HG03521 (cell line): ENCODE measurements around the gene GGACT.
"Not testable (repeated sequence)": the region's sequence is repeated elsewhere in the genome, so short reads cannot be mapped to it uniquely, and the experiment has no call there.

Source experiments
- ATAC-seq: cut with Tn5 transposase; IDR thresholded peaks from one replicate; pipeline ENCODE4 v1.9.1; 2021; ENCODE audit warnings: mild to moderate bottlenecking, moderate library complexity; ENCODE audit not compliant: unreplicated experiment

The GGACT gene

DNA sequence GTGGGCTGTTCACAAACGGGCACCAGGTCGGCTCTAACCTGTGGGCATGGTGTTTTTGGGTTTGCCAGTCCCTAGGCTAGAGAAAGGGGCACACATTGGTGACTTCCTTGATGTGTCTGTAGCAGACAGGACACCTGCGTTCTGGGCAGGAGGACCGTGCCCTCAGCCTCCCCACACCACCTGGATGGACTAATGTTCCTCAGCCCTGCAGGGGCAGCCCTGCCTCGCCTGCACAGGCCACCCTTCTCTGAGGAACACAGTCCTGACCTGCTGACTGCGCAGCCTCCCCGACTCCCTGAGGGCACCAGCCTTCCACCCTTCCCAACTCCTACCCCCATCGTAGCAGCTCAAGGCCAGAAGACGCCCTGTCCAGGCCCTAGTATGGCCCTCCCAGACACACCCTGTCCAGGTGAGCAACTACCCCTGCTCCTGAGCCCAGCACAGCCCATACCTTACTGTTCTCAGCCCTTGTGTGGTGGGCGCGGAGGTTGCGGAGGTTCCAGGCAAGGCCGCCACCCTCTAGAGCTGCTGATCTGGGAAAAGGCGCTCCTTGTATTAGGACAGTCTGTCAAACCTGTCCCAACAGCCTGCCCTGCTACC is 55.7 kb downstream of the GGACT start:
- no peak for ATAC-seq

DNA sequence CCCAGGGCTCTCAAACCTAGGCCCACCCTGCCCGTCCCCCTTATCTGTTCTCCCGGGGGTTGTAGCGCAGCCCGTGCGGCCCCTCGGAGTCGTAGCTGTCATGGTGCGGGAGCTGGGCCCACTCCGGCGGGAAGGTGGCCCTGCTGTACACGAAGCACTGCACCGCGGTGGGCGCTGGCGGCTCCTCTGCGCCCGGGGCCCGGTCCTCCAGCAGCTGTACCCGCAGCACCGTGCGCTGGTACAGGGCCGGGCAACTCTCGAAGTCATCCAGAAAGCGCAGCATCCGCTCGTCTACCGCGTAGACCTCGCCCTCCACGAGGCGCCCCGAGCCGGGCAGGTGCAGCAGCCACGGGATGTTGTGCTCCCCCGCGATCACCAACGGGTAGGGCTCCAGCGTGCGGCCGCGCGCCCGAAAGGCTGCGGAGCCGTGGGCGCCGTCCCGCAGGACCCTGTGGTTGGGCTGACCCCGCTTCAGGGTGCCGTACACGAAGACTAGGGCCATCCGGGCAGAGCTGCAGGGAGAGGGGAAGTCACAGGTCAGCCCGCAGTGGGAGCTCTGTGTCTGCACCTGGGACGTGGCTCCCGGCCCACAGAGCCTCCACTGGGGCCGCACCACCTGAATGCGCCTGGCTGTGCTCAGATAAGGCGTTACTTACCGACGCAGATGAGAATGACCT is 56.4 kb downstream of the GGACT start:
- no peak for ATAC-seq

DNA sequence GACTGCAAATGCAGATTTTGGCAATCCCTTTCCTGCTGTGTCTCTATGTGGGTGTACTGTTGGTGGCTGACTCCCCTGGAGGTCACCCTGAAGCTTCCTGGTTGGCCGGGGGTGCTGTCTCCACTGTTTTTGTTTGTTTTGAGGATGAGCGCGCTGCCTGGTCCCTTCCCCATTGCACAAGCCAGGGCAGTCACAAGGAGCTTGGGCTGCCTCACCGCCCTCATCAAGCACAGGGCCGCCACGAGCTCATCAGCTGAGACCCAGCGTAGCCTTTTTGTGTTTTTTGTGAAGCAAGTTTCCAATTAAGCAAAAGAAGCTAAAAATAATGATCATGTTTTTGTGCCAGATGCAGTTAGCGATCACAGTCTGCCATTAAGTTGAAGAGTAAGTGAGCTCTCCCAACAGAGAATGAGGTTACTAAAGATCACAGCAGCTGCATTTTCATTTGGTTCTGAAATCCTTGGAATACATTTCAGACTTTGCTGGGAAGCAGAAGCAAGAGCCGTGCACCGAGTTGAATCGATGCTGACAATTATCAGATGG is 57.8 kb downstream of the GGACT start:
- no peak for ATAC-seq

DNA sequence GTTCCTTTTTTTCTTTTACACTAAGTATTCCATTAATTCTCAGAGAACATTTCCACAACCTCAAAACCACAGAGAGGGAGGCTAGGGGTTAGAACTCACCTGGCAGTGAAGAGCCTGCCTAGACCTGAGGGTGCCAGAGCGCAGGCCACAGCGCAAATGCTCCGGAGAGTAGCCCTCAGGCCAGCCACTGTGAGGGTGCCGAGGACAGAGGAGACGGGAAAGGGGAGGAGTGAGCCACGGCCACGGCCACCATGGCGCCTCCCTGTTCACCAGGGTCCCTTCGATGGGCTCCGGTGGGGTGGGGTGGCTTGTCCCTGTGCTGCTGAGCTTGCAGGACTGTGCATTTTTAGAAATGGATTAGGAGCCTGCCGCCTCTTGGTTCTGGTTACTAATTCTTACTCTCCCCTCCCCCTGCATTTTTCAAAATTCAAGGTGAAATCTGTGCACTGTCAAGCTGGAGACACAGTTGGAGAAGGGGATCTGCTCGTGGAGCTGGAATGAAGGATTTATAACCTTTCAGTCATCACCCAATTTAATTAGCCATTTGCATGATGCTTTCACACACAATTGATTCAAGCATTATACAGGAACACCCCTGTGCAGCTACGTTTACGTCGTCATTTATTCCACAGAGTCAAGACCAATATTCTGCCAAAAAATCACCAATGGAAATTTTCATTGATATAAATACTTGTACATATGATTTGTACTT is 58.8 kb downstream of the GGACT start:
- no peak for ATAC-seq

DNA sequence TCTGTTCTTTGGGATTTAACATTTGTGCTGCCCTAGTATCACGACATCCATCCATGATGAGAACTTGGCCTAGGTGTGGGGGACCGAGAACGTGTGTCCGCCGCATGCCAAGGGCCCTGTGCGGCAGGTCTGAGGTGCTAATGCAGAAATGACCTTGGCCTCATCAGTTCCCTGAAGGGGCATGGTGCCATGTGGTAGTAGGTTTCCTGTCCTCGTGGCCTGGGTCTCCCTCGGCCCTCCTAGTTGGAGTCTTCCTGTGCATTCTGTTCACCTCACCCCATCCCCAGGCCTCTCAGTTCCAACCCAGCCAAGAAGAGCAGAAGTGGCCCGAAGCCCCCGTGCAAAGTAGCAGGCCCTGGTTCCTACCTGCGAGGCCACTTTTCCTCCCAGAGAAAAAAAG is 59.8 kb downstream of the GGACT start:
- no peak for ATAC-seq

DNA sequence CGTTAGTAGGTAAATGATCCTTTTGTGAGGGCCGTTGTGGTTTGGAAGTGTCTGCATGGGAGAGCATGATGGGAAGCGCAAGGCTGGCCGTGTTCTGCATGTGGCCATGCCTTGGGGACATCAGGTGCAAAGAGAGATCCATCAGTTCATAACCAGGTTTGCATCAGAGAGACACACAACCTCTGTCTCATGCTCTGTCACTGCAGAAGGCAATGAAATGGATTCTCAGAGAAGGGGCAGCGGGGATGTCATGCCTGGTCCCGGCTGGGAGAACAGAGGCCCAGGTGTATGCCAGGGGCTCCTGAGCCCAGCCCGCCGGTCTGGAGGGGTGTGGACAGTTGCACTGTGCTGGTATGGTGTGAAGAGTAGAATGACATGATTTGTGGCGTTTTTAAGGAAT is 60.2 kb downstream of the GGACT start:
- ATAC-seq: no peak

DNA sequence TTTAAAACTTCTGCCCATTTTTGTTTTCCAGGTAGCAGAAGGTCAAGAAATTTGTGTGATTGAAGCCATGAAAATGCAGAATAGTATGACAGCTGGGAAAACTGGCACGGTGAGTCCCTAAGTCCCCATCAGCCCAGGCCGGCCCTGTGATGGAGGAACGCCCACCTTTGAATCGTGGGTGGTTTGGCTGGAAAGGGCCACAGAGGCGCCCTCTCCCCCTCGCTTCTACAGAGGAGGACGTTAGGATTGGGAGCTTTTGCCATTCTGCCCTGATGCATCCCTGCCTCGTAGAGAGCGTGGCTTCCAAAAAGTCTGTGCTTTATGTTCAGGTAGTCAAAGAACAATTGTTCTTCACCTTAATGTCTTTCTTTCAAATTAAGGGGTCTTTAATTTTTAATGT is 60.9 kb downstream of the GGACT start:
- no peak for ATAC-seq

DNA sequence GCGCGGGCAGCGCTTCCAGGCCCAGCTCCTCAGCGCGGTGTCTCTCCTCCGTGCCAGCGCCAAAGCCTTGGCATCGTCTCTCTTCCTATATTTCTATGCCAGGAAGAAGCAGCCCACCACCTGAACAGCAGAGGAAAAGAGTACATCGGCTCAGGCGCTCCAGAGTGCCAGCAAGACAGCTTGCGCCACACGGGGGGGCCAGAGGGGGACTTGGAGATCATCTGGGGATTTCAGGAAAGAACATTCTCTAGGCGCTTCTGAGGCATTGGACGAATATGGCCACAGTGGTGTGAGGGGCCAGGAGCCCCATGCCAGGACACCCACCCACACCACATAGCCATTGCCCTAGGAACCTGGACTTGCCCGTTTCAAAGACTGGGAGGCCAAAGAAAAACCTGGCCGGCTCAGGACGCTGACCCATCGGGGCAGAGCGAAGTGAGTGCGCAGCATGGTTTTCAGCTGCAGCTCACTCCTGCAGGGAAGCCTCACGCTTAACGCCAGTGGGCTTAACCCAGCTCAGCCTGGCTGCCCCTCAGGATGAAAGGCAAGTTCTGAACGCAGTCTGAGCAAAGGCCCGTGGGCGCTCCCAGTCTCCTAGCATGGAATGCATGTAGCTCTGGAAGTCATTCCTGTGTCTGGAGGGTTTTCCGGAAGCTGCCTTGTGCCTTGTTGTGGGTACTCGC is 62.1 kb downstream of the GGACT start:
- no peak for ATAC-seq

DNA sequence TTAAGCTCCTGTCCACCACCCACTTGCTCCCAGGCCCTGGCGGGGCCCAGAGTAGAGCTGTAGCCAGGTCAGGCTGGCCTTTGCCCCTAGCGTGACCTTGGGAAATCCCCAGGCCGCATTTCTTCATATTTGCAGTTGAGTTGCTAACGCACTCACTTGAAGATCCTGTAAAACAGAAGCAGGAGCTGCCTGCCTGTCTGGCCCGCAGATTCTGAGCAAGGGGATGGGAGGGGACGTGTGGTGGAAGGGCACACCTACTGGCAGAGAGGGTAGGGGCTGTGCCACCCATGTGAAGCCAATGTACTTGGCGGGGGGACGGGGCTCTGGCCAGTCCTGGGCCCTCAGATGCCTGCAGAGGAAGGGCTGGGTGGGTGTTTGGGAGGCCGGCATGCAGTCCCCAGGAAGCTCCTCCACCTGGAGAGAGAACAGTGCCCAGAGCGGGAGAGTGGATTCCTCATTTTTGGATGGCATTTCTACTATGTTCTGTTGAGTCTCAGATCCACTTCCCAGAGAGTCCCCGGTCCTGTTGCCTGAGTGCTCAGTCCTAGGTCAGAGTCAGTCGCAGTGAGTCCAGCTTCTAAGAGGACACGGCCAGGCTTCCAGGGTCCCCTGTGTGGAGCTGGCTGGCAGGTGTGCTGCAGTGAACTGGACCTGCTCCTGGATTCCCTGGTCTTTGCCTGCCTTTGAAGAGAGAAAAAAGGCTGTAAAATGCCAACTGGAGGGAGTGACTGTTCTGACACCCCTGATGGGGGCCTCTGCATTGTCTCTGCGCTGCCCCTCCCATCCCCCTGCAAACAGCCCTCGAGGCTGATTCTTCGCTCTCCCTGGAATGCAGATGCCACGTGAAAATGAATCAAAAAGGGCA is 62.9 kb downstream of the GGACT start:
- no peak for ATAC-seq

DNA sequence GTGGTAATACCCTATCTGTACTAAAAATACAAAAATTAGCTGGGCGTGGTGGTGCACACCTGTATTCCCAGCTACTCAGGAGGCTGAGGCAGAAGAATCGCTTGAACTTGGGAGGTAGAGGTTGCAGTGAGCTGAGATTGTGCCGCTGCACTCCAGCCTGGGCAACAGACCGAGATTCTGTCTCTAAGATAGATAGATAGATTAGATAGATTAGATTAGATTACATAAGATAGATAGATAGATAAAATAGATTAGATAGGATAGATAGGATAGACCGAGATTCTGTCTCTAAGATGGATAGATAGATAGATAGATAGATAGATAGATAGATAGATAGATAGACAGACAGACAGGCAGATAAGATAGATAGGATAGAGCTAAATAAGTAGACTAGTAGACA is 63.9 kb downstream of the GGACT start:
- not testable (repeated sequence) for ATAC-seq

DNA sequence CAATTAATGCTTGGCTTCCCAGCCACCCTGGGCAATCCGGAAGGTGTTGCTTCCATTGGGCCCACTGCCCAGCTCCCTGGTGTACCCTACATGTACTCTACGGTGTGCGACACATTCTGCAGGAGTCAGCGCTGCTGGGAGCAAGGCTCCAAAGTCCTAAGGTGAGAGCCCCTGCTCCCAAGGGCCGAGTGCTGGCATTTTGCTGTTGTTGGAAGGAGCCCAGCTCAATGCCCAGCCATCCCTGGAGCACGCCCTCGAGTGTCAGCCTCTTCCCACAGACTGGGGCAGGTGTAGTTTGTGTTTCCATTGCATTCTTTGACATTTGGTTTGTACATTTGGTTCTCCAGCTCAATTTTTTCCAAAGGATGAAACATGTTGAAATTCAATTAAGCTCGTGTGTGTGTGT is 64.6 kb downstream of the GGACT start:
- no peak for ATAC-seq

DNA sequence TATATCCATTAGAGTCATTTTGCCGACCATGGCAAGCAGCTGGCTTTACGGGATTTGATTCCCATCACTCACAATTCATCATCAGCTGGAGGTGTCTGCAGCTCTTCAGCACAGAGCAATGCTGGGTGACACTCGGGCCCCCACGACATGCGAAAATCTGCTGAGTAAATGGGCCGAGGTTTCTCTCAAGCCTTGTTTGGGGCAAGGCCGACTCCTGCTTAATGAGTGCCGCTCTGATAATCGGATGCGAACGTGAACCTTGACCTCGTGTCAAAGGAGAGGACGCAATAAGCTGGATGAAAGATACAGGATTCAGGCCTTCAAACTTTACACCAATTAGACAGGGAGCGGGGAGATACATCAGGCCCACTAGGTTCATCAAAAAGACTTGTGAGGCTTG is 65.2 kb downstream of the GGACT start:
- ATAC-seq: no peak

DNA sequence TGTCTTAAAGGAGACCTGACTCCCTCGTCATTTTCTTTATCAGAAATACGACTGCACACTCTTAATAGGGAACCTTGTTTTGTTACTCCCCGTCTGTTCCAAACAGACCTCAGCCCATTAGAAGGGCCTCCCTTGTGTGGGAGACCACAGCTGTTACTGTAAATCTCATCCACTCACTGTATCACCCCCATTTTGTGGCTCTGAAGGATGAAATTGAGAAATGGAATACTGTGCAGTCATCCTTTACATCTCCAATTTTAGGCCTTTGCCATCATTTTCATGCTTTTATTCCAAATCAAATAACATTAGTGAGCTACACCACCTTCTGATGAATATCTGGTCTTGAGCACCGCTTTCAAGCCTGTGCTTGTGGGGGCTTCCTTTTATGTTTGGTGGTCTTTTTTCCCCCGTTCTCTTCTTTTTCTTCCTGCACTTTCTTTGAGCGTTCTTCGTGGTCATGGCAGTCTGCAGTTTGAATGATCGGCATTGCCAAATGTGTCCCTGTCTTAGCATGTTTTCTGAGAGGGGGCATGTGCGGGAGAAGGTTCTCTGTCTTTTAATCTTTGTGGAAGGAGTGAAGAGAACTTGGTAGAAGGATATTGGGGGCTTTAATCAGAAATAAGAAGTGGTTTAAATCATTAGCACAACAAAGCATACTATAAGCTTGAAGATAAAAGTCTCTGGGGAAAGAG is 65.8 kb downstream of the GGACT start:
- no peak for ATAC-seq

DNA sequence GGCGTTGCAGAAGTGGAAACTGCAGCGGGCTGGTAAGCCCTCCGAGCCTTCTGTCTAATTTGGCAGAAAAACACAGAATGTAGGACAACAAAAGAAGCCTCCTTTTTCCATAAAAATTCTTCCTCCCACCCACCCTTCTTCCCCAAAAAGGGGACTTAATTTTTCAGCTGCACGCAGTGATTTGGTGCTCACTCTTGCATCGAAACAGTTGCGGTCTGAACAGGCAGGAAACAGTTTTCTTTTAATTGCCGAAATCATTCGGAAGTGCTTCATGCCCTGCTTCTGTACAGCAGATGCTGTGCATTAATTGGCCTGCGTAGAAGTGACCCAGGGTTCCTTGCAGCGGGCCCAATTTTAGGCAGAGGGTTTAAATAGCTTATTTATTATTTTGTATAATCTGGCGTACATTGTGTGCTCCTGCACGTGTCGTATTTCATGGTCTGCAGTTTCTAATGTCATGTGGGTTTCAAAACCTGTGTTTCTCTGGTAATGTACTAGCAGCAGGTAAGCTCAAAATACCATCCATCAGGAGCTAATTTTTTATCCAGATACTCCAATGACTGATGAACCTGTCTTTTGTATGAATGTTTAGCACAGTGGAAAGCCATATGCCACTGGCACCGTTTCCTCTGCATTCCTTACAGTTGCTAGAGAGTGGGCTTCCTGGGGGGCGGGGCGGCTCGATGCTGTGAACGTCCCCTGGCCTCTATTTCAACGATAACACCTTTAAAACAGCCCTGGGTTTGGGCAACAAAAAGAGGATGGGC is 66.6 kb downstream of the GGACT start:
- ATAC-seq: no peak

DNA sequence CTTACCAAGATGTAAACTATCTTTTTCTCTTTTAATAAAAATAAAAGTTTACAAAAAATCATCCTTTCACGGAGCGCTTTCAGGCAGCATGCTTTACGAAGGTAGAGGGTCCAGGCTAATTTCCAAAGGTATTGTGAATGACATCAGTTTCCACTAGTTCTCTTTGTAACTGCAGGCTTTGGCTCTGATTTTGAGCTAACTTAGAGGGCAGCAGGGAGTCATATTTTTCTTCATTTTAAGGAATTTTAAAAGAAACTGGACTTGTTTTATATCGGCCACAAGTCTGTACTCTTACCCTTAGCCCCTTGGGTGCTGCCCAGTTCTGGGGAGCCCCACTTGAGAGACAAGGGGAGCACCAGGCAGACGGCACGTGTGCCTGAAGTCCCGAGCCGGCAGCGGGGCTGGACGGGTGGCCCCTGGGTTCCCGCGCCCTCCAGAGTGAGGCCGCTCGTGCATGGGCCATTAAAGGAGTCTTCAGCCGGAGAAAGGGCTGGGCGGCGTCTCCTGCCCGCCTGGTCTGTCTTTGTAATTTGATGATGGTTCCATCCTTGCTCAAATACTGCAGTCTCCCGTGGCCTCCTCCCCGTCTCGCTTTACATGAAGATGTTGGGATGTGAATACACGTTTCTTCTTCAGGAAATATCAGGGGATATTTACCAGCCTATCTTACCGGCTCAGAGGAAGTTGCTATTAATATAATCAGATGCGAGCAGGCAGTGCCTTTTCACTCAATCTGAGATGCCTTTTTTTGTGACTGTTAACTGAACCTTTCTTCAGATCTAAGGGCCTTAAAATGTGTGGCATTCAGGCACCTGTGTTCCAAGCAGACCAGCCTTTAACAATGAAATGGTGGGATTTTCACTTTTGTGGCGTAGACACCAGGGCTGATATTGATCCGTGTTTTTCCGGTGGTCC is 67.4 kb downstream of the GGACT start:
- ATAC-seq: no peak

DNA sequence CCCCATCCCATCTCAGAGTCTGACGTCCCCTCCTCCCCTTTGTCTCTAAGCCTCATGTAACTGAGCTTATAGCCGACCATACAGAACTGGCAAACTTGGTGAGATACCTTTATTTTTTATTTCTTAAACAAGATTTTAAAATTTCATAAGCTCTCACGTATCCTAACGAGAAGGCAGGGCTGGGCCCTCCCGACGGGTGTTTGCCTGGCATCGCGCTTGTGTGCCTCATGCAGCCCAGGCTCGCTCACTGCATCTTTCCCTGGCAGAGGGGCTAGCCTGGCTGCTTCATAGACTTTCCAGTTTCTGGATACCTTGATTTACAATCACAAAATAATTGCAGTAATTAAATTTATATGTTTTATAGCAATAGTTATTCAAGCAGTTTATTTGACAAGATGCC is 69.0 kb downstream of the GGACT start:
- ATAC-seq: no peak

DNA sequence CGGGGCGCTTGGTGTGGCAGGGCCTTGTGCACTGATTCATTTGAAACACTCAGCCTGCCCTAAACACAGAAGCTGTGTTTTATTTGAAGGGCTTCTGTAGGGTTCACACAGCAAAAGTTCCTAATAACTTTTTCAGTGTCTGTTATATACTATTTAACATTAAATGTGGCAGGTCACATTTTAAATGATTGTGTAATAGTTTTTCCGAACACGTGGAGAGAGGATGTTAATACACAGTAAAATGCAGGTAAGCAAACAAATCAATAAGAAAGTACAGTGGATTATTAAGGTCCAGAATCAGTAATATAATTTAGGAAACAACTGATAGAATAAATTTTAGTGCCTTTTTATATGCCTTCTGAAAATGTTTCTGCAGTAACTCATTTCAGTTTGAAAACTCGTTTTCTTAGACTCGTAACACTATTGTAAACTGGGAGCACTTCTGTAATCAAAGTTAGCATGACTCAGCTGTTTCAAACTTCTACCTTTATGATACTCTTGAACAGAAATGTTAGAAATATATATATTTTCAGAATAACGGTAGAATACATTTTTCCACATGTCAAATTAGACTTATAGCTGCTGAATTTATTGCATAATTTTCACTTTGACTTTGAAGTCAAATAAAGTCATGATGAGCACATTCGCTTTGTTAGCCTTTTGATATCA is 70.1 kb downstream of the GGACT start:
- ATAC-seq: no peak

DNA sequence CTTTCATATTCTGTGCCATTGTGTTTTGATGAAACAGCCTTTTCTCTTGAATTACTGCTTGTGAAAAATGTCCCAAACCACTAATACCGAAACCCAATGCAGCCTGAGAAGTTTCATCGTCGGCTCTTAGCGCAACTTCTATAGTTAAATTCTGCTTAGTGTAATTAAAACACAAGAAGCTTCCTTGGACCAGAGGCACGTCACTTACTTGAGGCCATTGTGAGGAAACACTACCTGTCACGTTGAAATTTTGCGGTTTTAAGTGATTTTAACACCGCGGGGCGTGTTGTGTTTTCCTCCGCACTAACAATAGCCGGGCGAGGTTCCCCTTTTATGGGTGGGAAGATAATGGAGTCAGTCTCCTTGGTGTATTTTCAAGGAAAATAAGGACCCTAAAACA is 70.9 kb downstream of the GGACT start:
- ATAC-seq: no peak
